H1 (cell line): Measurements from ENCODE around the gene CDCA7. TPM values are rescaled to one million over a fixed set of nuclear protein-coding genes. Genes with fewer than 3 reads are reported as not detected.

Experiments
- CTCF ChIA-PET: fragments of 300-600 bp; sonication (Branson Sonifier 250); formaldehyde crosslinking; loops from one replicate; lab custom pipeline; 2021; ENCODE audit not compliant: partially characterized antibody; lab: Charles Lee
- POLR2A ChIA-PET: fragments of 300-600 bp; sonication (Branson Sonifier 250); formaldehyde crosslinking; loops from one replicate; lab custom pipeline; 2021; ENCODE audit warnings: inconsistent platforms; ENCODE audit not compliant: partially characterized antibody; lab: Charles Lee
- DNase-seq, 2 experiments: peaks; one replicate each; pipeline versions ENCODE4 v3.0.0 to v3.0.0-alpha.2; 2010 to 2022; ENCODE audit warnings: low spot score in 2 of 2, low read depth in 1 of 2, mixed read lengths in 1 of 2
- FAIRE-seq: peaks from 2 replicates; lab custom pipeline; 2011; peaks lifted over from hg19 to GRCh38; lab: Jason Lieb, UNC
- H2AFZ ChIP-seq: 2 replicates; pipeline ENCODE4 v1.8.1; 2012; ENCODE audit warnings: low read length, inconsistent platforms
- H2AK5ac ChIP-seq: 2 replicates; pipeline ENCODE4 v1.6.1; 2013; ENCODE audit warnings: low read depth, low read length
- H2BK120ac ChIP-seq: replicated peaks from 2 replicates; pipeline ENCODE3; 2013; ENCODE audit warnings: low read depth, low read length, inconsistent platforms
- H2BK12ac ChIP-seq: 2 replicates; pipeline ENCODE4 v1.6.1; 2013; ENCODE audit warnings: low read depth, low read length
- H2BK15ac ChIP-seq: 2 replicates; pipeline ENCODE4 v1.6.1; 2013; ENCODE audit warnings: low read length
- H2BK20ac ChIP-seq: 2 replicates; pipeline ENCODE4 v1.6.1; 2013; ENCODE audit warnings: low read length
- H2BK5ac ChIP-seq: 2 replicates; pipeline ENCODE4 v1.6.1; 2013; ENCODE audit warnings: low read depth, low read length
- H3K14ac ChIP-seq: 2 replicates; pipeline ENCODE4 v1.6.1; 2013; ENCODE audit warnings: inconsistent platforms; ENCODE audit not compliant: insufficient read length
- H3K18ac ChIP-seq: 2 replicates; pipeline ENCODE4 v1.6.1; 2013; ENCODE audit warnings: low read length; ENCODE audit errors: extremely low read depth
- H3K23ac ChIP-seq: 2 replicates; pipeline ENCODE4 v1.6.1; 2013; ENCODE audit warnings: inconsistent platforms; ENCODE audit not compliant: insufficient read length
- H3K23me2 ChIP-seq: 2 replicates; pipeline ENCODE4 v1.6.1; 2013; ENCODE audit warnings: low read depth, low read length
- H3K27ac ChIP-seq: 2 replicates; pipeline ENCODE4 v1.6.1; 2011; ENCODE audit warnings: low read depth, low read length, inconsistent platforms
- H3K27me3 ChIP-seq, 4 experiments: replicated peaks in 1 of 4; 1 replicate in 1 of 4; 2 replicates in 3 of 4; pipeline versions ENCODE4 v1.6.1 to v1.8.1; 2011 to 2013; ENCODE audit warnings: low read length in 3 of 4, mild to moderate bottlenecking in 3 of 4, inconsistent platforms in 2 of 4, mixed read lengths in 2 of 4, moderate library complexity in 1 of 4; ENCODE audit not compliant: control insufficient read depth in 3 of 4, insufficient read depth in 3 of 4; ENCODE audit errors: extremely low read depth in 1 of 4
- H3K36me3 ChIP-seq, 4 experiments: 2 replicates each; pipeline versions ENCODE4 v1.6.1 to v1.8.1; 2011 to 2013; ENCODE audit warnings: mild to moderate bottlenecking in 4 of 4, low read length in 3 of 4, moderate library complexity in 2 of 4, control low read depth in 1 of 4, inconsistent platforms in 1 of 4; ENCODE audit not compliant: insufficient read depth in 4 of 4, control insufficient read depth in 2 of 4
- H3K4ac ChIP-seq: replicated peaks from 2 replicates; pipeline ENCODE3; 2013; ENCODE audit warnings: low read length, low read depth, mixed read lengths, inconsistent platforms; ENCODE audit not compliant: insufficient read length
- H3K4me1 ChIP-seq, 4 experiments: replicated peaks in 1 of 4; 1 replicate in 1 of 4; 2 replicates in 3 of 4; pipeline versions ENCODE4 v1.6.1 to v1.8.1; 2011 to 2013; ENCODE audit warnings: low read length in 3 of 4, inconsistent platforms in 2 of 4, mixed read lengths in 1 of 4; ENCODE audit not compliant: insufficient read depth in 4 of 4, control insufficient read depth in 3 of 4
- H3K4me2 ChIP-seq, 2 experiments: 2 replicates each; pipeline versions ENCODE4 v1.6.1 to v1.8.1; 2011 to 2013; ENCODE audit warnings: low read depth in 2 of 2, low read length in 2 of 2, control low read depth in 1 of 2, inconsistent platforms in 1 of 2, mild to moderate bottlenecking in 1 of 2; ENCODE audit not compliant: insufficient read depth in 1 of 2
- H3K4me3 ChIP-seq, 4 experiments: fragments of 200-600, 300-600 bp in 1 of 4; sonication (generic), shearing (Covaris generic), sonication (Bioruptor Twin) in 1 of 4; 2 replicates each; pipeline versions ENCODE4 v1.5.1 to v1.8.1; 2011 to 2016; ENCODE audit warnings: low read length in 4 of 4, low read depth in 3 of 4, control low read depth in 2 of 4, inconsistent platforms in 2 of 4, mild to moderate bottlenecking in 2 of 4, mixed read lengths in 1 of 4, moderate library complexity in 1 of 4; ENCODE audit not compliant: insufficient read depth in 2 of 4; ENCODE audit errors: extremely low read depth in 1 of 4
- H3K56ac ChIP-seq: replicated peaks from 2 replicates; pipeline ENCODE3; 2013; ENCODE audit warnings: low read depth, mild to moderate bottlenecking, mixed read lengths, low read length, inconsistent platforms; ENCODE audit not compliant: insufficient read length
- H3K79me1 ChIP-seq: 2 replicates; pipeline ENCODE4 v1.6.1; 2013; ENCODE audit warnings: low read depth, low read length, control low read depth
- H3K79me2 ChIP-seq, 2 experiments: 2 replicates each; pipeline versions ENCODE4 v1.6.1 to v1.8.1; 2012 to 2013; ENCODE audit warnings: low read length in 2 of 2, mild to moderate bottlenecking in 2 of 2, inconsistent platforms in 1 of 2; ENCODE audit not compliant: insufficient read depth in 2 of 2, control insufficient read depth in 1 of 2
- H3K9ac ChIP-seq, 4 experiments: replicated peaks in 1 of 4; 1 replicate in 1 of 4; 2 replicates in 3 of 4; pipeline versions ENCODE4 v1.6.1 to v1.8.1; 2011 to 2013; ENCODE audit warnings: low read depth in 3 of 4, low read length in 3 of 4, control low read depth in 2 of 4, mild to moderate bottlenecking in 2 of 4, moderate library complexity in 2 of 4, inconsistent platforms in 1 of 4; ENCODE audit errors: extremely low read depth in 1 of 4
- H3K9me3 ChIP-seq, 2 experiments: 2 replicates each; pipeline versions ENCODE4 v1.6.1 to v1.8.1; 2012 to 2013; ENCODE audit warnings: mild to moderate bottlenecking in 2 of 2, moderate library complexity in 2 of 2, control low read depth in 1 of 2, inconsistent platforms in 1 of 2, low read depth in 1 of 2, low read length in 1 of 2, mixed read lengths in 1 of 2; ENCODE audit not compliant: insufficient read depth in 2 of 2
- H4K20me1 ChIP-seq, 2 experiments: replicated peaks in 1 of 2; 2 replicates each; pipeline versions ENCODE3 to v1.8.1; 2011 to 2013; ENCODE audit warnings: inconsistent platforms in 2 of 2, low read length in 2 of 2, mild to moderate bottlenecking in 1 of 2; ENCODE audit not compliant: insufficient read depth in 2 of 2, control insufficient read depth in 1 of 2
- H4K5ac ChIP-seq: 2 replicates; pipeline ENCODE4 v1.6.1; 2013; ENCODE audit warnings: low read length, low read depth, mixed read lengths, inconsistent platforms; ENCODE audit not compliant: insufficient read length
- H4K8ac ChIP-seq: 2 replicates; pipeline ENCODE4 v1.8.0; 2013; ENCODE audit warnings: mild to moderate bottlenecking, moderate library complexity, low read length, inconsistent platforms; ENCODE audit not compliant: insufficient read depth; ENCODE audit errors: extremely low read depth
- H4K91ac ChIP-seq: replicated peaks from 2 replicates; pipeline ENCODE3; 2013; ENCODE audit warnings: low read length, mixed read lengths, inconsistent platforms; ENCODE audit not compliant: insufficient read length
- BACH1 ChIP-seq: IDR thresholded peaks from 2 replicates; pipeline ENCODE4 v1.6.1; 2012; ENCODE audit warnings: low read length, improper control_type of control experiment
- CBX8 ChIP-seq: fragments of 300-800, 300-1000 bp; sonication (generic); IDR thresholded peaks from 2 replicates; pipeline ENCODE4 v1.7.1; 2016; ENCODE audit warnings: low read depth, low read length, borderline replicate concordance
- CTBP2 ChIP-seq: IDR thresholded peaks from 2 replicates; pipeline ENCODE4 v1.7.0; 2011; ENCODE audit warnings: borderline replicate concordance, mild to moderate bottlenecking, moderate library complexity, mixed read lengths, low read length; ENCODE audit not compliant: insufficient read depth, insufficient read length
- EGR1 ChIP-seq: IDR thresholded peaks from 2 replicates; pipeline ENCODE4 v1.6.1; 2011; ENCODE audit warnings: low read depth, low read length, borderline replicate concordance
- EZH2 ChIP-seq: fragments of 200-600 bp; sonication (generic); IDR thresholded peaks from 2 replicates; pipeline ENCODE4 v1.7.1; 2012; ENCODE audit warnings: low read depth, mild to moderate bottlenecking, moderate library complexity, low read length, inconsistent platforms; ENCODE audit not compliant: severe bottlenecking
- HDAC2 ChIP-seq, 2 experiments: fragments of 300-600 bp in 1 of 2; sonication (generic) in 1 of 2; IDR thresholded peaks; 2 replicates each; pipeline ENCODE4 v1.6.1; 2011 to 2012; ENCODE audit warnings: low read depth in 2 of 2, low read length in 2 of 2, mild to moderate bottlenecking in 2 of 2, moderate library complexity in 2 of 2, borderline replicate concordance in 1 of 2, inconsistent platforms in 1 of 2
- JUND ChIP-seq: IDR thresholded peaks from 2 replicates; pipeline ENCODE4 v1.6.1; 2011; ENCODE audit warnings: mild to moderate bottlenecking, improper control_type of control experiment, low read length
- KDM5A ChIP-seq: fragments of 200-600 bp; IDR thresholded peaks from 2 replicates; pipeline ENCODE4 v1.7.1; 2012; ENCODE audit warnings: mild to moderate bottlenecking, low read length, inconsistent platforms, mixed read lengths
- RAD21 ChIP-seq, 2 experiments: IDR thresholded peaks in 1 of 2; conservative IDR thresholded peaks in 1 of 2; 2 replicates each; pipeline ENCODE4 v1.6.1; 2011; ENCODE audit warnings: low read depth in 2 of 2, low read length in 2 of 2, improper control_type of control experiment in 1 of 2, inconsistent platforms in 1 of 2, mild to moderate bottlenecking in 1 of 2, moderate library complexity in 1 of 2
- RBBP5 ChIP-seq: IDR thresholded peaks from 2 replicates; pipeline ENCODE4 v1.7.1; 2012; ENCODE audit warnings: low read depth, mild to moderate bottlenecking, inconsistent platforms, low read length, moderate library complexity, borderline replicate concordance
- SIN3A ChIP-seq, 2 experiments: IDR thresholded peaks in 1 of 2; conservative IDR thresholded peaks in 1 of 2; 2 replicates each; pipeline ENCODE4 v1.6.1; 2011 to 2012; ENCODE audit warnings: low read length in 2 of 2, improper control_type of control experiment in 1 of 2, low read depth in 1 of 2, mild to moderate bottlenecking in 1 of 2
- SP1 ChIP-seq: IDR thresholded peaks from 2 replicates; pipeline ENCODE4 v1.6.1; 2011; ENCODE audit warnings: low read depth, low read length
- SRF ChIP-seq: IDR thresholded peaks from 2 replicates; pipeline ENCODE4 v1.6.1; 2011; ENCODE audit warnings: mild to moderate bottlenecking, low read depth, low read length, moderate library complexity
- ZNF274 ChIP-seq: IDR thresholded peaks from 2 replicates; pipeline ENCODE4 v1.7.0; 2012; ENCODE audit warnings: low read length, borderline replicate concordance; ENCODE audit errors: extremely low read depth
- WGBS, 2 experiments: shearing (Covaris generic) in 1 of 2; methylation state at CpG; one replicate each; pipeline versions ENCODE4 v1.1.6 to v1.1.7; 2013 to 2015; ENCODE audit warnings: low lambda C conversion rate in 2 of 2, mixed read lengths in 2 of 2, inconsistent platforms in 1 of 2, low coverage in 1 of 2, missing lambda C conversion rate in 1 of 2; ENCODE audit not compliant: insufficient replicate concordance in 2 of 2, insufficient coverage in 1 of 2, insufficient read length in 1 of 2; ENCODE audit errors: extremely low coverage in 1 of 2, missing lambda C conversion rate in 1 of 2; 5-methylcytosine and 5-hydroxymethylcytosine counted together
- polyA plus RNA-seq, 7 experiments: library from polyadenylated mRNA; depleted of rRNA in 3 of 7; stranded (reverse) in 5 of 7; unstranded in 2 of 7; fragments of >200 nt in 5 of 7; fragments of 200-250 nt in 2 of 7; gene quantifications; 1 replicate in 5 of 7; 2 replicates in 1 of 7; 4 replicates in 1 of 7; pipeline versions ENCODE4 v1.2.1 to v1.2.3, GENCODE V29; 2011 to 2013; ENCODE audit warnings: missing spikeins in 2 of 7, mixed read lengths in 2 of 7
- total RNA-seq: library from RNA; stranded (reverse); fragmentation: NEBNext Ultra II Directional; extraction: Animal tissue kit (Norgen Biotek cat#: 25700); gene quantifications from 2 replicates; pipeline ENCODE4 v1.2.1, GENCODE V29; 2021

Gene CDCA7
- total and polyA plus RNA-seq, 2 of the 8 experiments (the other 6 are each of a cell fraction or from before 2014, with no cell fraction given), result 64.4 to 80.4 TPM

- no peaks in the 10 kb centered on the region for H3K36me3 ChIP-seq
- no peak overlapping the region for H2BK120ac ChIP-seq
- H4K8ac ChIP-seq, result no peak overlapping the region
- H2AFZ ChIP-seq, result no peak overlapping the region
- H4K5ac ChIP-seq, result no peak overlapping the region
- H3K14ac ChIP-seq, result no peak overlapping the region
- H3K4ac ChIP-seq, result no peak overlapping the region
- no peak overlapping the region for H2BK20ac ChIP-seq
- H4K91ac ChIP-seq, result peak overlapping the region; percentile 3
- no peak overlapping the region for H3K4me3 ChIP-seq
- H3K4me1 ChIP-seq, result peaks cover 2 to 7% (median 3%) of the 10 kb centered on the region in 4 experiments; a peak in 5 of 7 replicates
- H2BK5ac ChIP-seq, result no peak overlapping the region
- no peak overlapping the region for H3K4me2 ChIP-seq
- H4K20me1 ChIP-seq, result no peaks in the 10 kb centered on the region
- no peak overlapping the region for H2AK5ac ChIP-seq
- H3K23me2 ChIP-seq, result no peaks in the 10 kb centered on the region
- no peaks in the 10 kb centered on the region for H3K79me2 ChIP-seq
- no peak overlapping the region for H3K56ac ChIP-seq
- no peaks in the 10 kb centered on the region for H3K79me1 ChIP-seq
- POLR2A ChIA-PET, result no interaction called here
- FAIRE-seq, result no peak
- DNase-seq, result no peak
- no peak overlapping the region for H2BK12ac ChIP-seq
- WGBS, 2 experiments, result 90% methylated on average over 5 of the region's 5 CpGs; no CpG with 5 or more reads in 1 of the 2 experiments
- H3K27ac ChIP-seq, result no peak overlapping the region
- no peaks in the 10 kb centered on the region for H3K9me3 ChIP-seq
- H3K23ac ChIP-seq, result no peak overlapping the region
- H2BK15ac ChIP-seq, result no peak overlapping the region
- H3K9ac ChIP-seq, result no peak overlapping the region
- CTCF ChIA-PET, result interaction anchor here (0.5 to 1.8 kb wide), 3 partner anchors 10 to 584 kb away, joined by 3 to 11 read pairs (median 4); no protein-coding TSS in a partner anchor
- H3K27me3 ChIP-seq, result no peaks in the 10 kb centered on the region
- H3K18ac ChIP-seq, result no peak overlapping the region
- TF ChIP-seq KDM5A (no peak), ZNF274 (no peak), RAD21 (IDR thresholded peaks at IDR 0.05 in 1 of 2, conservative IDR thresholded peaks at IDR 0.05 in 1 of 2; ENCODE audit: low read depth in 2 of 2, low read length in 2 of 2) (no peak), BACH1 (no peak), SP1 (no peak), SIN3A (conservative IDR thresholded peaks at IDR 0.05 in 1 of 2, IDR thresholded peaks at IDR 0.05 in 1 of 2; ENCODE audit: low read depth in 1 of 2, low read length in 2 of 2) (no peak), HDAC2 (IDR thresholded peaks at IDR 0.05; ENCODE audit: borderline replicate concordance in 1 of 2, low read depth in 2 of 2, low read length in 2 of 2) (no peak), EGR1 (no peak), JUND (no peak), CTBP2 (no peak), EZH2 (no peak), RBBP5 (no peak), SRF (no peak), CBX8 (no peak)
Measured at GRCh38 chr2:173390036-173390435, 35.4 kb downstream of the CDCA7 start.
